Large intestine (tissue), 3 donors: ENCODE results near the gene DCUN1D2. TPM values are rescaled to one million over a fixed set of nuclear protein-coding genes. Genes with fewer than 3 reads are reported as not detected.

Experiments
- DNase-seq, 2 donors: peaks; one replicate each; pipeline versions ENCODE4 v3.0.0 to v3.0.0-alpha.2; 2013
- H3K27ac ChIP-seq: one replicate; pipeline ENCODE4 v1.5.1; 2013; ENCODE audit warnings: low read length
- H3K27me3 ChIP-seq: 2 replicates; pipeline ENCODE4 v1.6.1; 2013; ENCODE audit warnings: low read length; ENCODE audit not compliant: control insufficient read depth, insufficient read depth
- H3K36me3 ChIP-seq: 2 replicates; pipeline ENCODE4 v1.6.1; 2013; ENCODE audit warnings: low read length; ENCODE audit not compliant: control insufficient read depth, insufficient read depth
- H3K4me1 ChIP-seq: one replicate; pipeline ENCODE4 v1.6.1; 2013; ENCODE audit warnings: low read length; ENCODE audit not compliant: control insufficient read depth, insufficient read depth
- H3K4me3 ChIP-seq: one replicate; pipeline ENCODE4 v1.5.1; 2013; ENCODE audit warnings: low read length
- H3K9me3 ChIP-seq: one replicate; pipeline ENCODE4 v1.6.1; 2013; ENCODE audit warnings: mild to moderate bottlenecking, low read depth, low read length, moderate library complexity; ENCODE audit not compliant: control insufficient read depth
- WGBS: methylation state at CpG from one replicate; pipeline ENCODE4 v1.1.5; 2013; ENCODE audit warnings: low lambda C conversion rate; ENCODE audit not compliant: insufficient coverage; 5-methylcytosine and 5-hydroxymethylcytosine counted together
- polyA plus RNA-seq: library from polyadenylated mRNA; unstranded; fragments of 120-200 nt; gene quantifications from one replicate; pipeline ENCODE4 v1.2.1, GENCODE V29; 2013

DCUN1D2 gene
- polyA plus RNA-seq, 1 donor: 17.8 TPM

DNA sequence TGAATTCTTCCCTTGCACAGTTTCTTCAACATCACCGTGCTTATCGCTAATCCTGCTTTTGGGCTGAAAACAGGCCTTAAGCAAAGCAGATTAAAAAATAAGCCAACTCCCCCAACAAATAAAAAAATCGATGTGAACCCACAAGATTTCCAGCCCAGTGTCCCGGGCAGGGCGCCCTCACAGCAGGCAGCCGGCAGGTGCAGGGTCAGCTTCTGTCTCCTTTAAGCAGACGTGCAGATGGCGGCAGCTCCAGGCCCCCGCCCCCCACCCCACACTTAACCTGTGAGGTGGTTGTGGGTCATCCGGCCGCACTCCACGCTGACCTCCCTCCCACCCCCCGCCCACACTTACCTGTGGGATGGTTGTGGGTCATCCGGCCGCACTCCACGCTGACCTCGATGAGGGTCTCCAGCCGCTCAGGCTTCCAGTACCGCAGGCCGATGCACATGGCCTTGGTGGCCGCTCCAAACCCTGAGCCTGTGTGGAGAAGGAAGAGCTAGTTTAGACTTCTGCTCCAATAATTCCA lies 57.1 kb downstream of the DCUN1D2 start:
- no peak overlapping the region for H3K4me3 ChIP-seq
- no peak for DNase-seq
- H3K27me3 ChIP-seq: no peaks in the 10 kb centered on the region
- H3K27ac ChIP-seq: no peak overlapping the region
- H3K4me1 ChIP-seq: no peaks in the 10 kb centered on the region
- WGBS: 100% methylated on average over 2 of the region's 21 CpGs
- no peaks in the 10 kb centered on the region for H3K9me3 ChIP-seq
- H3K36me3 ChIP-seq: no peaks in the 10 kb centered on the region

DNA sequence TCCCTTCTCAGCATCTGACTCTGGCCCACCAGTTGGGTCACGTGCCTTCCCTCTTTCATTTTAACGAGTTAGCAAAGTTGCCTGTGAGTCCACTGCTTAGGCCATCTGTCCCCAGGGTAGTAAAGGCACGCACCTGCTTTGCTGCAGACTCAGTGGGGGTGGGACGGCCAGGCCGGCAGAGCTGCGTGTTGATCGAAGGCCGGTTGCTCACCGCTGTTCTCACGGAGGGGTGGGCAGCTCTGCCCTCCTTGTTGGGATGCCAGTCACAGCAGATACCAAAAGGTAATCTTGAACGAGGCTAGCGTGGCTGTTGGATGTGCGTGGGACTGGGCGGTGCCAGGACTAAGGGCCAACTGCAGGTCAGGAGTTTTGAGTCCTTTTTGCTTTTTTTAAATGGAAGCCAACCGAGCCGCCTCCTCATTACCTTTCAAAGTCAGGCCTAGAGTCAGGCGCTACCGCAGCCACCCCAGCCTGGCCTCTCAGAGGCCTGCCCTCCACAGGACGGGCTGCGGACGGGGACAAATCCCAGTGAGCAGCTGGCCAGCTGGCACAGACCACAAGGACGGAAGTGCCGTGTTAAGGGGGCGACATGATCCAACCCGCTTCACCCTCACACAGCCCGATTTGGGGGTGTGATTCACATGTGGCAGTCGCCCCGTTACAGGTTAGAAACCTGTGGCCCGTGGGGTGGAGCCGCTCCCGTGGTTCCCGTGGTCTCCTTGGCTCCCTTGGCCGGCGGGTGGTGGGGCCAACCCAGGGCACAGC lies 57.8 kb downstream of the DCUN1D2 start:
- H3K27ac ChIP-seq: no peak overlapping the region
- no CpG with 5 or more reads among the region's 34 CpGs for WGBS
- H3K27me3 ChIP-seq: no peaks in the 10 kb centered on the region
- no peaks in the 10 kb centered on the region for H3K9me3 ChIP-seq
- no peak overlapping the region for H3K4me3 ChIP-seq
- no peak for DNase-seq
- H3K36me3 ChIP-seq: no peaks in the 10 kb centered on the region
- H3K4me1 ChIP-seq: no peaks in the 10 kb centered on the region

DNA sequence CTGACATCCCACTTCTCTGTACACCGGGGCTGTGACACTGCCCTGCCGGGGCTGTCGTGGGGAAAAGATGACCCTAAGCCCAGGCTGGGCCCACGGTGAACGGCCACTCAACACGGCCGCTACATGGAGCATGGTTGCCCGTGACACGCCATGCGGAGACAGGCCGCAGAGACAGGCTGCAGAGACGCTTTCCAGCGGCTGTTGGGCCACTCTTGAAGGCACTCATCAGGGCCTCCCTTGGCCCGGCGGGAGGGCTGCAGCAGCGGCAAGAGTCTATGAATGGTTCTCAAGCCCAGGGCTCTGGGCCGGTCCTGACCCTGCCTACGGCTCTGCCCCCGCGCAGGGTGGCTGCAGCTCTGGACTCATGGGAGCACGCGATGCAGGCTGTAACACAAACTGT lies 59.3 kb downstream of the DCUN1D2 start:
- 60% methylated on average over 2 of the region's 22 CpGs for WGBS
- Histone ChIP-seq H3K27ac (no peak overlapping the region), H3K4me1 (no peaks in the 10 kb centered on the region), H3K27me3 (no peaks in the 10 kb centered on the region), H3K4me3 (no peak overlapping the region), H3K36me3 (no peaks in the 10 kb centered on the region), H3K9me3 (no peaks in the 10 kb centered on the region)
- DNase-seq: no peak

DNA sequence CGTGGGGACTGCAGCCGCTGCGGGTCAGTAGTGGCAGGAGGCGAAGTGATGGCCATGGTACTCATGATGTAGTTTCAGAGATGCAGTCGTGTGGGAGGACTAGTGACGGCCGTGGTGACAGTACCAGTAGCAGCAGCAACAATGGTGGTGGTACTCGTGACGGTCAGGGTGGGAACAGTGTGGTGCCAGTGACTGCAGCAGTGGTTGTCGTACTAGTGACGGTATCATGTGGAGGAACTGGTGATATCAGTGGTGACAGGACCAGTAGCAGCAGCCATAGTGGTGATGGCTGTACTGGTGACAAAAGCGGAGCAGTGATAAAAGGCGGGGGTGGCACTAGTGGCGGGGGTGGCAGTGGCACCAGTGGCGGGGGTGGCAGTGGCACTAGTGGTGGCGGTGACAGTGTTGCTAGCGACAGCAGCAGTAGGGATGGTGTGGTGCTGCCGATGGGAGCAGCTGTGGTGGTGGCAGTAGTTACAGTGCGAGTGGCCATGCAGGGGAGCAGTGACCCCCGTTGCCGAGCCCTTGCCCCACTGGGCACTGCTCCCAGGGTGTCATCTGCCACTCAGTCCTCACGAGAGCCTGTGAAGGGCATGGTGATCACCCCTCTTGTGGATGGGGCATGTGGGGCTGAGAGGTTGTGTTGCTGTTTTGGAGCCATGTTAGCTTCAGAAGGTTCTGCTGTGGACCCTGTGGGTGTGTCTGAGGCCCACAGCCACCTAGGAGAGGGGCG lies 60.0 kb downstream of the DCUN1D2 start:
- no CpG with 5 or more reads among the region's 23 CpGs for WGBS
- Histone ChIP-seq H3K4me1 (no peaks in the 10 kb centered on the region), H3K4me3 (no peak overlapping the region), H3K27me3 (no peaks in the 10 kb centered on the region), H3K36me3 (no peaks in the 10 kb centered on the region), H3K9me3 (no peaks in the 10 kb centered on the region), H3K27ac (no peak overlapping the region)
- DNase-seq: no peak

DNA sequence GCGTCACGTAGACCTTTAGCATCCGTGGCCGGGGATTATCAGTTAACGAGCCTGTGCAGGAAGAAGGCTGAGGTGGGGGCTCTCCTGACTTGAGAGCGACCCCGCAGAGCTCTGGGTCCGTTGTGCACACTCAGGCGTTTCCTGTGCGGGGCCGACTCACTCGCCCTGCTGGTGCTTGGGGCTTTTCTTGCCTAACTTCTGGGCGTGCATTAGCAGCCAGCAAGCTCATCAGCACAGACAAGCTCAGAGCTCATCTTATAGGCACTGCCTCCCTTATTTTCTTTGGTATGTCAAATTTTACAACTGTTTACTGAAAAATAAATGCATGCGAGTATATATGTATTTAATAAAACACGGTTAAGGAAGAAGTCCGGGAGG lies 60.9 kb downstream of the DCUN1D2 start:
- no peaks in the 10 kb centered on the region for H3K9me3 ChIP-seq
- 80% methylated on average over 1 of the region's 16 CpGs for WGBS
- DNase-seq: no peak

DNA sequence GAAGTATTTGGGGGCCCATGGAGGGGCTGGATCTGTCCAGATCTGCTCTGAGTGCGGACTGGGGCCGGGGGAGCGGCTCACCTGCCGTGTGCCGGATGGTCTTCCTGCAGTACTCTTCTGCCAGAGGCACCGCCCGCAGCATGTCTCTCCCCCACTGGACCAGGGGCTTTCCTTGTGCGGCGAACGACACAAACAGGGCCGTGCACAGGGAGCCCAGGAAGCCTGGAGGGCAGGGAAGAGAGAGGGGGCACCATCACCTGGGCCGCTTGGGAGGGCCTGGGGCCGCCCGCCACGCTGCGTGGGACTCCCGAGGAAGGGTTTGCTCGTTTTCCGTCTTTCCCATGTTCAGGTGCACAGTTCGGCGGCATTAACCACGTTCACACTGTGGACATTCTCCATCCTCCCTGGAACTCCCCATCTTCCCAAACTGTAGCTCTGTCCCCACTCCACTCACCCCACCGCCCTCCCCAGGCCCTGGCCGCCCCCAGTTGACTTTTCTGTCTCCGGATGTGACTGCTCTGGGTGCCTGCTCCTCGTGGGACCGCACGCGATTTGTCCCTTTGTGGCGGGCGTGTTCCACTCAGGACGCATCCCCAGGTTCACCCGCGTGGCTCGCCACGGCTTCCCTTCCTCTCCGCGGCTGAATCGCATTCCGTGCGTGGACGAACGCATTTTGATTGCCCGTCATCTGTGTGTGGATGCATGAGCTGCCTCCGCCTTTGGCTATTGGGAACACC lies 61.5 kb downstream of the DCUN1D2 start:
- no peak overlapping the region for H3K27ac ChIP-seq
- H3K36me3 ChIP-seq: no peaks in the 10 kb centered on the region
- H3K4me3 ChIP-seq: no peak overlapping the region
- DNase-seq: no peak
- 90% methylated on average over 2 of the region's 45 CpGs for WGBS
- no peaks in the 10 kb centered on the region for H3K9me3 ChIP-seq
- H3K27me3 ChIP-seq: no peaks in the 10 kb centered on the region
- no peaks in the 10 kb centered on the region for H3K4me1 ChIP-seq

More for the DNA sequence above, 60.9 kb downstream of the DCUN1D2 start:
- Histone ChIP-seq H3K27ac (no peak overlapping the region), H3K4me1 (no peaks in the 10 kb centered on the region), H3K36me3 (no peaks in the 10 kb centered on the region), H3K4me3 (no peak overlapping the region), H3K27me3 (no peaks in the 10 kb centered on the region)

DNA sequence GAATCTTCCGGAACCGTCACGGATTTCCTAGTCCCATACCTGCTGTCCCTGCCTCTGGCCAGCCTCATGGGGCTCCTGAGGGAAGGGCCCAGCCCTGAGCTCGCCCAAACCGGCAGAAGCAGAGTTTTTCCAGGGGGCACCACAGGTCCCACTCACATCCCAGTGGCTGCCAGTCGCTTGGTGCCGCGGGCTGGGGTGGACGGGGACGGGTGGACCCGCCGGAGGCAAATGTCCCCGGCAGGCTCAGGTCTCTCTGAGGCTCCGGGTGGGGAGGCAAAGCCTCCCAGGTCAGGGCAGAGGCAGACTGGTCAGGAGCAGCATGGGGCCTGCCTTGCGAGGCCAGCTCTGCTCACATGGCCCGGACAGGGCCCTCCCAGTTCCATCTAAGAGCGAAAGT lies 62.0 kb downstream of the DCUN1D2 start:
- no peaks in the 10 kb centered on the region for H3K36me3 ChIP-seq
- no peaks in the 10 kb centered on the region for H3K4me1 ChIP-seq
- no peaks in the 10 kb centered on the region for H3K9me3 ChIP-seq
- no peak for DNase-seq
- no peak overlapping the region for H3K4me3 ChIP-seq
- WGBS: no CpG with 5 or more reads among the region's 17 CpGs
- H3K27ac ChIP-seq: no peak overlapping the region
- H3K27me3 ChIP-seq: no peaks in the 10 kb centered on the region

DNA sequence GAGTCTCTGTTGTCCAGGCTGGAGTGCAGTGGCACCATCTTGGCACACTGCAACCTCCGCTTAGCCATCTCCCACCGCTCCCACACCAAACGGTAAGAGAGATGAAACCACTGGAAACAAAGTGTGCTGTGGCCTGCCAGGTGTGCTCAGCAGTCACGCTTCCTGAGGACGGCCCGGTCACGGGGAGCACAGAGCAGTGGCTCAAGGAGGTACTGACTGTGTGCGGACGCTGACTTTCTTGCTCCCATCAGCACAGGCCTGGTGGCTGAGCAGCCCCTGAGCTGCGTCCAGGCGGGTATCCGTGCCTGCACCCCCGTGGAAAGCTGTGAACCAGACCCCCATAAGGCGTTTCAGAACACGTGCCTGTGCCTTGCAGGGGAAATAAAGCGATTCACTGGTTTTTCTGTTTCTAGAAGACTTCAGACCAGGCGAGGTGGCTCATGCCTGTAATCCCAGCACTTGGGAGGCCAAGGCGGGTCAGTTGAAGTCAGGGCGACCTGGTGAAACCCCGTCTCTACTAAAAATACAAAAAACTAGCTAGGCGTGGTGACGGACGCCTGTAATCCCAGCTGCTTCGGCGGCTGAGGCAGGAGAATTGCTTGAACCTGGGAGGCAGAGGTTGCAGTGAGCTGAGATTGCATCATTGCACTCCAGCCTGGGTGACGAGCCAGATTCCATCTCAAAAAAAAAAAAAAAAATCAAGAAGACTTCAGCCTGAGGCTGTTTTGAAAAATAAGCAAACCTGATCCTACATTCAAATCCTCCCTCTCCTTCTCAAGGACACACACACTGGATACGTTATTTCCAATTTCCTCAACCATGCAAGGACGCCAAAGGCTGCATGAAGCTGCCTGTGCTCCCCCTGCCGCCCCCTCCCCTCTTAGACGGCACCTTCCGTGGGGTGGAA lies 62.7 kb downstream of the DCUN1D2 start:
- WGBS: 100% methylated on average over 2 of the region's 31 CpGs

DNA sequence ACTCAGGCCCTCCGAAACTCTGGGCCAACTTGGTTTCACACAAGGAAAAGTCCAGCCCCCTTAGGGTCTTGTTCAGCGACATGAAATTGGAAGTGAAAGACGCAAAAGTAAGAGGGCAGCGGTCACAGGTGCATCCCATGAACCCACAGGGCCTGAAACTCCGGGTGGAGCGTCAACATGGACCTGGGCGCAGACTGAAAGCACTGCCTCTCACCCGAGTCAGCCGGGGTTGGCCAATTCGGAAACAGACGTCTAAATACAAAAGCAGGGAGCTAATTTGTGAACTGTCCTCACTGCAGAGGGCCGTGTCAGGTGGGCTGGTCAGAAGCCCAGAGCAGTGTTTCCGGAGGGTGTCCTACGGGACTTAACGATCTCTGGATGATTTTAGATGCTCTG lies 63.9 kb downstream of the DCUN1D2 start:
- Histone ChIP-seq H3K4me1 (no peaks in the 10 kb centered on the region), H3K9me3 (no peaks in the 10 kb centered on the region), H3K27ac (no peak overlapping the region), H3K27me3 (no peaks in the 10 kb centered on the region), H3K4me3 (no peak overlapping the region), H3K36me3 (no peaks in the 10 kb centered on the region)
- no peak for DNase-seq
- no CpG with 5 or more reads among the region's 15 CpGs for WGBS

More for the DNA sequence above, 62.7 kb downstream of the DCUN1D2 start:
- Histone ChIP-seq H3K4me3 (no peak overlapping the region), H3K4me1 (no peaks in the 10 kb centered on the region), H3K9me3 (no peaks in the 10 kb centered on the region), H3K27ac (no peak overlapping the region), H3K36me3 (no peaks in the 10 kb centered on the region), H3K27me3 (no peaks in the 10 kb centered on the region)
- no peak for DNase-seq
